ENCODE data around the gene ANKRD37.

GRCh38 chr4:185381288-185382196 is 15.1 kb upstream of the ANKRD37 start:
- TF ChIP-seq CTCF (IDR thresholded peaks at IDR 0.05) = no peak
- no peak for TF ChIP-seq EZH2phosphoT487 (IDR thresholded peaks at IDR 0.05)

All from neural progenitor cell (in vitro differentiated cells).